Mesothelial cell of epicardium (in vitro differentiated cells): ENCODE data around the gene ASB7. TPM values are rescaled to one million over a fixed set of nuclear protein-coding genes. Genes with fewer than 3 reads are reported as not detected.

ENCODE experiments used
- DNase-seq, 2 experiments: peaks; one replicate each; pipeline ENCODE4 v3.0.0; 2021; ENCODE audit warnings: low spot score in 2 of 2; ENCODE audit not compliant: unreplicated experiment in 2 of 2
- H3K27ac Mint-ChIP-seq: 2 replicates; pipeline ENCODE4 v1.8.0; 2021; ENCODE audit warnings: mixed read lengths
- H3K27me3 Mint-ChIP-seq: 2 replicates; pipeline ENCODE4 v1.8.0; 2021; ENCODE audit warnings: low read depth, mixed read lengths
- H3K36me3 Mint-ChIP-seq: 2 replicates; pipeline ENCODE4 v1.8.0; 2021; ENCODE audit warnings: mixed read lengths
- H3K4me1 Mint-ChIP-seq: 2 replicates; pipeline ENCODE4 v1.8.0; 2021; ENCODE audit warnings: mixed read lengths
- H3K4me3 Mint-ChIP-seq: 2 replicates; pipeline ENCODE4 v1.8.0; 2021; ENCODE audit warnings: mild to moderate bottlenecking, moderate library complexity, mixed read lengths
- H3K9me3 Mint-ChIP-seq: 2 replicates; pipeline ENCODE4 v1.8.0; 2021; ENCODE audit warnings: mixed read lengths
- total RNA-seq: library from RNA; stranded (reverse); gene quantifications from 3 replicates; pipeline ENCODE4 v1.2.1, GENCODE V29; 2021
- TF ChIP-seq, protein P1 (sequence below): fragments of 200-600 bp; sonication (generic); IDR thresholded peaks from one replicate; pipeline ENCODE4 v1.5.0; 2021; ENCODE audit warnings: antibody characterized with exemption; ENCODE audit not compliant: unreplicated experiment

The ASB7 gene
- total RNA-seq, 1 donor from 2014 or later: 15.5 TPM

DNA sequence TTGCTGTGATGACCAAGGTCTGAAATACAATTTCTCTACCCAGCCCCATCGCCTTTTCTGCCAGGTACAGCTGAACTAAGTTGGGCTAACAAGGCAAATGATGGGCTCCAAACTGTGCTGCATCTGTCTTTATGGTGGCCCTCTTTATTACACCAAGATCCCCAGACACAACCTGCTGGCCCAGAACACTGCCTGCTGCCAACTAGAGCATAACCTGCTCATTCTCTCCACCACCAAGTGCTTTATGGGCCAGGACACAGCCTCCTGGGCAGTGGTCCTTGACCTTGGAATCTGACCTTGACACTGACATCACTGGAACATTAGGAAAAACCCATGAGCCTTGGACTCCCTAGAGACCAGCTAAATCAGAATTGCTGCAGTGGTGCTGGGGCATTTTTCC, 3.7 kb upstream of the ASB7 start:
- no peak for DNase-seq
- Mint-ChIP-seq H3K4me1 (peaks cover 16% of the 10 kb centered on the region), H3K27me3 (no peaks in the 10 kb centered on the region), H3K4me3 (no peak overlapping the region), H3K36me3 (no peaks in the 10 kb centered on the region), H3K27ac (no peak overlapping the region), H3K9me3 (no peaks in the 10 kb centered on the region)
- TF ChIP-seq, protein P1, sequence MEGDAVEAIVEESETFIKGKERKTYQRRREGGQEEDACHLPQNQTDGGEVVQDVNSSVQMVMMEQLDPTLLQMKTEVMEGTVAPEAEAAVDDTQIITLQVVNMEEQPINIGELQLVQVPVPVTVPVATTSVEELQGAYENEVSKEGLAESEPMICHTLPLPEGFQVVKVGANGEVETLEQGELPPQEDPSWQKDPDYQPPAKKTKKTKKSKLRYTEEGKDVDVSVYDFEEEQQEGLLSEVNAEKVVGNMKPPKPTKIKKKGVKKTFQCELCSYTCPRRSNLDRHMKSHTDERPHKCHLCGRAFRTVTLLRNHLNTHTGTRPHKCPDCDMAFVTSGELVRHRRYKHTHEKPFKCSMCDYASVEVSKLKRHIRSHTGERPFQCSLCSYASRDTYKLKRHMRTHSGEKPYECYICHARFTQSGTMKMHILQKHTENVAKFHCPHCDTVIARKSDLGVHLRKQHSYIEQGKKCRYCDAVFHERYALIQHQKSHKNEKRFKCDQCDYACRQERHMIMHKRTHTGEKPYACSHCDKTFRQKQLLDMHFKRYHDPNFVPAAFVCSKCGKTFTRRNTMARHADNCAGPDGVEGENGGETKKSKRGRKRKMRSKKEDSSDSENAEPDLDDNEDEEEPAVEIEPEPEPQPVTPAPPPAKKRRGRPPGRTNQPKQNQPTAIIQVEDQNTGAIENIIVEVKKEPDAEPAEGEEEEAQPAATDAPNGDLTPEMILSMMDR: no peak

DNA sequence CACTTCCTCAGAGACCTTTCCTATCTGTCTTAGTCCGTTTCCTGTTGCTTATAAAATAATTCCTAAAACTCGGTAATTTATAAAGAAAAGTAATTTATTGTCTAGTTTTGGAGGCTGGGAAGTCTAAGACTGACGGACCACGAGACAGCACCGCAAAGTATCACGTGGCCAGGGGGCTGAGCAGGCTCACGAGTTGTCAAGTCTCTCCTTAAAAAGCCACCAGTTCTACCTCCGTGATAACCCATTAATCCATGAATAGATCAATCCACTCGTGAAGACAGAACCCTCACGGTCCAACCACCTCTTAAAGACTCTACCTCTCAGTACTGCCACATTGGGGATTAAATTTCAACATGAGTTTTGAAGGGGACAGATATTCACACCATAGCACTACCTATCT, 1.2 kb upstream of the ASB7 start:
- Mint-ChIP-seq H3K27ac (no peak overlapping the region), H3K9me3 (no peaks in the 10 kb centered on the region), H3K4me1 (peaks cover 21% of the 10 kb centered on the region), H3K4me3 (no peak overlapping the region), H3K27me3 (no peaks in the 10 kb centered on the region), H3K36me3 (peaks cover 5% of the 10 kb centered on the region)
- TF ChIP-seq, protein P1: no peak
- DNase-seq: no peak

DNA sequence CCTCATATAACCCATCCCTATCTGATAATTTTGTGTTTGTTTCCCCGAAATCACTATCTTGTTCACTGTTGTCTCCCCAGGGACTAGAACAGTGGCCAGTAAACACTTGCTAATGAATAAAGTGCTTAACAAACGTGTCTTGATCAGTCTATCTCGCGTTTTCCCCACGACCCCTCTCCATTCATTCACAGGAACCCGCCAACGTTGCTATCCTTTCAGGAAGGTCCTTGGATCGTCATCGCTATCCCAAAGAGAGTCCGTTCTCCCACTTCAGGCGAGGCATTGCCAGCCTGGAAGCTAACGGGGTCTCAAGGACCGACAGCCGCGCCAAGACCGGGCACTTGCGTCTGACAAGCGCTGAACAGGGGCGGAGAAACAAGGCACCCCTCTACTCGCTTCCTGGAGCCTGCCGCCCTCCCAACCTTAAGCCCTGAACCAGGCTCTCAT, 749 bp upstream of the ASB7 start:
- peaks cover 19% of the 10 kb centered on the region for H3K4me1 Mint-ChIP-seq
- H3K9me3 Mint-ChIP-seq: no peaks in the 10 kb centered on the region
- no peak for DNase-seq
- TF ChIP-seq, protein P1: no peak
- H3K4me3 Mint-ChIP-seq: no peak overlapping the region
- H3K36me3 Mint-ChIP-seq: peaks cover 6% of the 10 kb centered on the region
- no peak overlapping the region for H3K27ac Mint-ChIP-seq
- H3K27me3 Mint-ChIP-seq: no peaks in the 10 kb centered on the region

- peak in 1 of 2 experiments; percentile 50 for DNase-seq
- TF ChIP-seq, protein P1: no peak
- H3K36me3 Mint-ChIP-seq: peaks cover 10% of the 10 kb centered on the region
These were observed 519 bp downstream of the ASB7 start for GRCh38 chr15:100602823-100603393.

GRCh38 chr15:100612539-100612938, 10.2 kb downstream of the ASB7 start:
- H3K27me3 Mint-ChIP-seq: no peaks in the 10 kb centered on the region
- no peaks in the 10 kb centered on the region for H3K9me3 Mint-ChIP-seq
- H3K36me3 Mint-ChIP-seq: peaks cover 18% of the 10 kb centered on the region
- H3K27ac Mint-ChIP-seq: no peak overlapping the region
- no peak for DNase-seq
- H3K4me1 Mint-ChIP-seq: no peaks in the 10 kb centered on the region
- TF ChIP-seq, protein P1: no peak
- H3K4me3 Mint-ChIP-seq: no peak overlapping the region

More at GRCh38 chr15:100602823-100603393, 519 bp downstream of the ASB7 start:
- Mint-ChIP-seq H3K27me3 (no peaks in the 10 kb centered on the region), H3K9me3 (no peaks in the 10 kb centered on the region), H3K4me1 (peaks cover 15% of the 10 kb centered on the region), H3K27ac (peak overlapping the region; percentile 91), H3K4me3 (no peak overlapping the region)
